GM21737 (cell line): ENCODE data around the gene SLC13A5.
A peak's percentile ranks its signal among the peaks of the same experiment; 100 is the strongest.
"Not testable (repeated sequence)": the region's sequence is repeated elsewhere in the genome, so short reads cannot be mapped to it uniquely, and the experiment has no call there.

Source experiments
- ATAC-seq: cut with Tn5 transposase; IDR thresholded peaks from one replicate; pipeline ENCODE4 v1.9.1; 2021; ENCODE audit warnings: mild to moderate bottlenecking, moderate library complexity; ENCODE audit not compliant: unreplicated experiment

SLC13A5 gene

DNA sequence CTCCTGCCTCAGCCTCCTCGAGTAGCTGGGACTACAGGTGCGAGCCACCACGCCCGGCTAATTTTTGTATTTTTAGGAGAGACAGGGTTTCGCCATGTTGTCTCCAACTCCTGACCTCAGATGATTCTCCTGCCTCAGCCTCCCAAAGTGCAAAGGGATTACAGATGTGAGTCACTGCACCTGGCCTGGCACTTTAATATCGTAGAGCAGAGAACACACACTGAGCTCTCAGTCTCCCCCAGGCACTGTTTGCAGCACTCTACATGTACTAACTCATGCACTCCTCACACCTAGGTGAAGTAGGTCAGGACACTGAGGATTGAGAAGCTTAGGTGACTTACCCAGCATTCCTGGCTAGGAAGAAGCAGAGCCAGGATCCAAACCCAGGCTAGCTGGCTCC lies 46.6 kb downstream of the SLC13A5 start:
- ATAC-seq = no peak

DNA sequence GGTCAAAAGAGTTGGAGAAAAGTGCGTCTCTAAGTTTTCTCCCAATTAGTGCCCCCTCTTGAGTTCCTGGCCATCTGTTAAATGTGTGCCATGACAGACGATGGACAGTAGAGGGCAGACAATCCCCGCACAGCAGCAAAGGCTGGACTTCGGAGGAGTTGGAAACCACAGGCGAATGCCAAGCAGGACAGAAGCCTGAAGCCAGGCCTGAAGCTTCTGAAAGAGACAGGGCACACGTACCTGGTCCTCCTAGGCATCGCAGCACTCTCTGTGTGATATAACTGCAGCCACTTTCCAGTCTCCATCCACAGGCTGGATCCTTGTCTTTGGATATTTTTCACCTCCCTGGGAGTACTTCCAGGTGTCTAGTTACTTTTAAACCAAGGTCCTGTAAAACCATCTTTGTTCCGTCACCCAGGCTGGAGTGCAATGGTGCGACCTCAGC lies 47.1 kb downstream of the SLC13A5 start:
- no peak for ATAC-seq

DNA sequence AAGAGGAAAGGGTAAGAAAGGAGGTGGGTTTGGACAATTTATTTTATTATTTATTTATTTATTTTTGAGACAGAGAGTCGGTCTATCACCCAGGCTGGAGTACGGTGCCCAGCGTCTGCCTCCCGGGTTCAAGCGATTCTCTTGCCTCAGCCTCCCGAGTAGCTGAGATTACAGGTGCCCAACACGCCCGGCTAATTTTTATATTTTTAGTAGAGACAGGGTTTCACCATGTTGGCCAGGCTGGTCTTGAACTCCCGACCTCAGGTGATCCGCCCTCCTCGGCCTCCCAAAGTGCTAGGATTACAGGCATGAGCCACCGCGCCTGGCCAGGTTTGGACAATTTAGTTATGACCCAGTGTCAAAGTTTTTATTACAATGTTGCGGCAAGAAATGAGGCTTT lies 50.0 kb downstream of the SLC13A5 start:
- not testable (repeated sequence) for ATAC-seq

DNA sequence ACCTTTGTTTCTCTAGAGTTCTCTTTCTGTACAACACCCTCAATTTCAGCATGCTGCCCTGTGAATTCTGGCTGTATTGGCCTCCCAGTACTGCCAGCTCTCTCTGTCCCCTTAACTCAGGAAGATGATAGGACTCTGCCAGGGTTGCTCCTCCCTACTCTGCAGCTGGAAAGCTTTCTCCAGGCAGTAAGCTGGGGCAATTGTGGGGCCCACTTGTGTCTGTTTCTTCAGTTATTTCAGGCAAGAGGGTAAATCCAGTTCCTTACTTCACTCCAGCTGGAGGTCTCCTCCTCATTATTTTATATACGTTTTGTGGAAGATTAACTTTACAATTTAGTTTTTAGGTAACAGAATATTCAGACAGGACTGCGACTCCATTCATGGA lies 51.7 kb downstream of the SLC13A5 start:
- no peak for ATAC-seq

DNA sequence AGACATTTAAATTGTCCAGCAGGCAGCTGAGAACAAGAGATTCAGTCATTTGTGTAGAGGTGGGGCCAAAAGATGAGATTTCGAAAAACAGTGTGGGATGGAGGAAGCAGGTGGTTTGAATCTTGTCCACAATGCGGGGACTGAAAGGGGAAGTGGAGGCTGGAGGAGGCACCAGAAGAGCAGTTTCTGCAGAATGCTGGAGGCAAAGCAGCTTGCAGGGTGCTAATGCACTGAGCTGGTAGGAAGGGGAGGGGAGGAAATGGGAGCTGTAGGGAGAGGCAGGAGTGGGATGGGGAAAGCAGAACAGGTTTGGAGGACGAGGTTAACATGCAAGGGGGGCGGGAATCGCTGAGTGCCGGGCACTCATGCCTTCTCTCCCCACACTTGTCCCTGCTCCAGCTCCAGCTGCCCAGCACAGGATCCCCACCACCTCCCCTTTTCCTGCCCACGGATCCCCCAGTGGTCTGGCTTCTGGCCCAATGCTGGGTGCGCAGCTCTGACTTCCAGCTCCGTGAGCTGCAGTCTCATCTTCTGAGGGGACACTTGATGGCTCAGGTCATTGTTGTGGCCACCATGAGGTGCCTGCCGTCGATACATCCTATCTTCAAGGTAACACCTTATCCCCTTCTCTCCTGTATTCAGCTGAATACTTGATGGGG lies 52.2 kb downstream of the SLC13A5 start:
- ATAC-seq = peak; percentile 74

DNA sequence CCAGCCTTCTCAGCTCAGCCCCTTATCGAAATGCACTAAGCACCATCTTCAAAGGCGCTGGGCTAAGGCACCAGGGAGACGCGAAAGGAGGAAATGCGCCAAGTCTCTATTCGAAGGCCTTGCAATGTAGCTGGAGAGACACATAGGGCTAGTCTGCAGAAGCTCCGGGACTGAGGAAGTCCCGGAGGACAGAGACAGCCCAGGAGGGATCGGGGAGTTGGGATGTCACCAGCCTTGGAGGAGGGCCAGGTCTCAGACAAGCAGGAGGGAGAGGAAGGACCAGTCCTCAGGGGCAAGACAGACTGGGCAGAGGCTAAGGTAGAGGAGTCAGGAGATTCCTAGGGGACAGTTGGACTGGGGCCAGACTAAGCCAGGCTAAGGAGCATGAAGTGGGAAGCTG lies 53.1 kb downstream of the SLC13A5 start:
- no peak for ATAC-seq

DNA sequence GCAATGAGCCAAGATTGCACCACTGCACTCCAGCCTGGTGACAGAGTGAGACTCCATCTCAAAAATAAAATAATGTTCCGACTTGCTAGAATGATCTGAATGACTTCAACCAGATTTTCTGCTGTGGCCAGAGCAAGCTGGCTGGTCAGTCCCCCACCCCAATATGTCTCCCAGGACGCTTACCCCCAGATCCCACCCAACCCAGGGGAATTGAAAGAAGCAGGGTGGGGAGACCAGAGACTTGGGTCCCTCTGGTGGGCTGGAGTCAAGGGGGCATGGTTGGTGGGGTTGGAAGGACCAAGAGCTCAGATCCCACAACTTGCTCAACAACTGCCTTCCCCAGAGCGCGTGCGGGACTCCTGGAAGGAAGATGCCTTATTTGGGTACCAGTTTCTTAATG lies 54.8 kb downstream of the SLC13A5 start:
- not testable (repeated sequence) for ATAC-seq

DNA sequence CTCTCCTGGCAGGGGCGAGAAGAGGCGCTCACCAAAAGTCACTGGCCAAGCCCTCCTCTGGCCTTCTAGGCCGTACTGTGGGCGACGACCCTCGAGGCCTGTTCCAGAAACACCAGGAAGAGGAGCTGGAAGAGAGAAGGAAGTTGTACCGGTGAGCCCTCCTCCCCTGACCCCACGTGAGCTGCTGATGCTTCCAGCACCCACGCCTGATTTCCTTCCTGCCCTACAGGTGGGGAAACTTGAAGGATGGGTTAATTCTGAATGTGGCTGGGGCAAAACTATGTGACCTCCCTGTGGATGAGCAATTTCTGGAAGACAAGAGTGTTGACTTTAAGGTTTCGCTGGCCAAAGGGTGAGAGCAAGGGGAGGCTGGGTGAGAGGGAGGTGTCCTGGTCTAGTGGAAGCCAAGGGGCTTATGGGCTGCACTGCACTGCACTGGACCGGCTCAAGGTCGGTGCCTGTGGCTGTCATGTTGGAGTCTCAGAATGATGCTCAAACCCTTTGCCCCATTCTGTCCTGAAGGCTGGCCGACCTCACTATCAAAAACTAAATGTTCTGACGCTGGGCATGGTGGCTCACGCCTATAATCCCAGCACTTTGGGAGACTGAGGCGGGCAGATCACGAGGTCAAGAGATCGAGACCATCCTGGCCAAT lies 55.4 kb downstream of the SLC13A5 start:
- no peak for ATAC-seq

DNA sequence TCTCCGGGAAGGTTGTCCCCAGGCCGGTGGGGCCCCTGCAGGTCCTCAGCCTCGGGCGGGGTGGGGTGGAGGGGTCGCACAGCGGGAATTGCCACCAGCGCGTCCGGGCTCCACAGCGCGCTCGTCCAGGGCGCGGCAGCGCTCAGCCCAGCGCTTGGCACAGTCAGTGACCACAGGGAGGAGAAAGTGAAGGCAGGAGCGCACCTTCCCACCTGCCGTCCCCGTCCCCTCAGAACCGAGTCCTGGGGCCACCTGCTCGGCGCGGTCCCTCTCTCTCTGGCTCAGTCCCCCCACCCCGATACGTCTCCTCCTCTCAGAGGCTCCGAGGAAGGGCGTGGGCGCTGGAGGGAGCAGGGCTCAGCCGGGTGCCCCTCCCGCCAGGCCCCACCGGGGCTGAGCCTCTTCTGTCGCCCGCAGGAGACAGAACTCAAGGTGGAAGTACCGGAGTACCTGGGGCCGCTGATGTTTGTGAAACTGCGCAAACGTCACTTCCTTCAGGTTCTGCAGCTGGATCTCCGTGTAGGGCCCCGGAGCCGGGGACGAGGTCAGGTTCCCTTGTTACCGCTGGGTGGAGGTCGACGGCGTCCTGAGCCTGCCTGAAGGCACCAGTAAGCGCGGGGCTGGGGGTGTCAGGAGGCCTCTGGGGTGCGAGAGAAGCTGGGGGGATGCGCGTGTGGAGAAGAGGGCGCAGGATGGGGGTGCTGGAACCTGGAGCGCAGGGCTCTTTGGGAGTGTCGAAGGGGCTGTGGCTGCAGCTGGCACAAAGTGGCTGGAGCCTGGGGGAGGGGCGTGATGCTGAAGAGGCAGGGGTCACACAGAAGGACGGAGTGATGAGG lies 56.2 kb downstream of the SLC13A5 start:
- not testable (repeated sequence) for ATAC-seq

DNA sequence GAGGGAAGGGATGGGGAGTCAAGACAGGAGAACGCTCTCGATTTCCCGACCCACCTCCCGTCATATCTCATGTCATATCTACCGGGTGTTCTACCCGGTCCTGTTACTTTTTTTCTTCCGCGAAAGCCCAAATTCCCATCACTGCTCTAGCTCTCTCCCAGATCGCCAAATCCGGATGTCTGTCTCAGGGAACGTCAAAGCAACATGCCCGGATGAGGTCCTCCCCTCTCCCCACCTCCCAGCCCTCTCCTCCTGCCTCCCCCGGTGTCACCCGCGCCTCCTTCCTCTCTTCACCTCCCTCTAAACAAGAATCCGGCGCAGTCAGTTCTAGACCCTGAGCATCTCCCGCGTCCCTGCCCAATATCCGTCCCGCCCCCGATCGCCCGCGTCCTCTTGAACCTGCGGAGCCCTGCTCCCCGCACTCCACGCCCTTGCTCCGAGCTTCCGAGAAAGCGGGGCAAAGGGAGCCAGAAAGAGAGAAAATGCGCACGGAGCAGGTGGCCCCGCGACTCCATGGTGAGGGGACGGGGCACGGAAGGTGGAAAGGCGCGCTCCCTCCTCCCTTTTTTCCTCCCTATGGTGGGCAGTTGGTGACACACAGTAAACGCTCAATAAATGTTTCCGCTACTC lies 57.3 kb downstream of the SLC13A5 start:
- ATAC-seq = not testable (repeated sequence)

DNA sequence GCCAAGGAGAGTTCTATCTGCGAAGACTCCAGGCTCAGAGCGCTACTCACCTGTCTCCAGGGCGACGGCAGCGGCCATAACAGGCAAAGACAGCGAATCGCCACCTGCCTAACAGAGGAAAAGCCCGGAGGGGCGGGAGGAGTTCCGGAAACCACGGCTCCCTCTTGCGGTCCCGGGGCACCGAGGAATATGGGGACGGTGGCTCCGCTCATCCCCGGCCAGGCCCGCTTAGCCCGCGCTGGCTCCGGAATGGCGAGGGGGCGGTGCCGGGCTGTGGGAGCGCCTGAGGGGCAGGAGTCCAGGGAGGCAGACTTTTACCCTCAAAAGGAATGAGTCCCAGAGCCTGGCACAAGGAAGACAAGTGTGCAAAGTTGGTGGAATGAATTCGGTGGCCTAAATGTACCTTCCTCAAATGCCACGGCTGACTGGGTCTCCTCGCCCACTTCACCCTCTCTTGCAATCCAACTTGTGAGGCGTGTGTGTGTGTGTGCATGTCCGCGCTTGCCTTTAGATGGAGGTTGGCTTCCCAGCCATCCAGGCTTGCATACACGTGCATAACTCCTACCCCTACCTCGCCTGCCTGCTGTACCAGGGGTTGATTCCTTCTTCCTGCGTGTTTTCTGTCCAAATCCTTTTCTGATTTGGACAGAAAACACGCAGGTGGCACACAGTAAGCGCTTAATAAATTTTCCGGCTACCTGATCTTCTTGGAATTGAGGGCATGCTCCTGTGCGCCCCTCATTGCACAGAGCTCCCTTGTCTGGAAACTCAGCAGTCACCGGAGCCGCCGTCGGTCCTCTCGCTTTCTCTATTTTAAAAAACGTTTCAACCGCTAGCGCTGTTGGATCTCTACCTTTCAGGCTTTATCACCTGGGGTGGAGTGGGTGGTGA lies 58.1 kb downstream of the SLC13A5 start:
- ATAC-seq = no peak

DNA sequence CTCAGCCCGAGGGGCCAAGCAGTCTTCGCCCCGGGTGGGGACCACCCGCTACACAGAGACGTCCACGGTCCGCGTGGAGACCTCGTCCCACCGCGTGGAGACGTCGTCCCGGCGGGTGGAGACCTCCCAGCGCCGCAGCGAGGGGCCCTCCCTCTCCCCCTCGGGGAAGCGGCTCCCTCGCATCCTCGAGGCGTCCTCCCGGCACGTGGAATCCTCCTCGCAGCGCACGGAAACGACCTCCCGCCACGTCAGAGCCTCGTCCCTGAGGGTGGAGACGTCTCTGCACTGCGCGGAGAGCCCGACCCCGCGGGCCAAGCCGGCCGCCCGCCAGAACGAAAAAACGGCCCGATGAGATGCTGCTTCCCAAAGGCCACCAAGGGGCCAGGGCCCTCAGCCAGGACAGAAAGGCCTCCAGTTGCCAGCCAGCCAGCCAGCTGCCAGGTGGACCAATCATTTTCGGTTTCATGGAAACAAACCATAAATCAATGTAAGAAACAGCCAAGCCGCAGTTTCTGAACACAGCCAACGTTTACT lies 61.2 kb downstream of the SLC13A5 start:
- ATAC-seq = peak; percentile 10

DNA sequence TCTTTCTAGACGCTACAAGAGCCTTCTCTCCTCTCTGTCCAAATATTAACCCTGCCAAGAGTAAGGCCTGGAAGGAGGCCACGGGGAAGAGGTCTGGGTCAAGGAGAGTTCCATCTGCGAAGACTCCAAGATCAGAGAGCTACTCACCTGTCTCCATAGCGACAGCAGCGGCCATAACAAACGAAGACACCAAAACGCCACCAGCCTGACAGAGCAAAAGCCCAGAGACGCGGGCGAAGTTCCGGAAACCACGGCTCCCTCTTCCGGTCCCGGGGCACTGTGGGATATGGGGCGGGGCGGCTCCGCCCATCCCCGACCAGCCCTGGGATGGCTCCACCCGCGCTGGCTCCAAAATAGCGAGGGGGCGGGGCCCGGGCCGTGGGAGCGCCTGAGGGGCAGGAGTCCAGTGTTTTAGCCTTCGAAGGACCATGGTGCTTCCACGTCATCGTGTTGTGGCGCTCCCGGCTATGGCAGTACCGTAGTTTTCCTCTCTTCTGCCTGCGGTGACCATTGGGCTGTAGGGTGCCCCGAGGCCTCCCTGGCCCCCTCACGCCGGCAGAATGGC lies 61.7 kb downstream of the SLC13A5 start, which contains the start of the genes C17orf100 and MED31:
C17orf100 (plus strand) TSS at position 409 of the 565 bp plus-strand sequence; CDS start at position 561, 152 bp downstream.
MED31 (minus strand) TSS at position 252 of the 565 bp plus-strand sequence; CDS start at position 175, 77 bp downstream.
- peak; percentile 92 for ATAC-seq

DNA sequence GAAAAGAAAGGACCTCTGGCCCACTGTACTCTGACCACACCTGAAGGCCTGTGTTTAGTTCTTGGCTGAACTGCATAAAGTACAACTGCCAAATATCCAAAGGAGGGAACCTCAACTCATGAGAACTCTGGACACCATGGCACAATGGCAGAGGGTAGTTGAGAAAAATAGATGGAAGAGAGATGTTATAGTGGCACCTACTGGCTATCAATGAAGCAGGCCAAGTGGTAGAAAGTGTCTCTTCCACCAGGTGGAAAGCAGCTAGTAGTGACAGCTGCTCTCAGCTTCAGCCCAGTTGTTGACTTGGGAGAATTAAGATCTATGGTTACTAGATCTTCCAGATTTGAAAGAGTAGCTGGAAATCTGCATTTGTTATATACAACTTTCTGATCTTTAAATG lies 65.0 kb downstream of the SLC13A5 start:
- no peak for ATAC-seq

DNA sequence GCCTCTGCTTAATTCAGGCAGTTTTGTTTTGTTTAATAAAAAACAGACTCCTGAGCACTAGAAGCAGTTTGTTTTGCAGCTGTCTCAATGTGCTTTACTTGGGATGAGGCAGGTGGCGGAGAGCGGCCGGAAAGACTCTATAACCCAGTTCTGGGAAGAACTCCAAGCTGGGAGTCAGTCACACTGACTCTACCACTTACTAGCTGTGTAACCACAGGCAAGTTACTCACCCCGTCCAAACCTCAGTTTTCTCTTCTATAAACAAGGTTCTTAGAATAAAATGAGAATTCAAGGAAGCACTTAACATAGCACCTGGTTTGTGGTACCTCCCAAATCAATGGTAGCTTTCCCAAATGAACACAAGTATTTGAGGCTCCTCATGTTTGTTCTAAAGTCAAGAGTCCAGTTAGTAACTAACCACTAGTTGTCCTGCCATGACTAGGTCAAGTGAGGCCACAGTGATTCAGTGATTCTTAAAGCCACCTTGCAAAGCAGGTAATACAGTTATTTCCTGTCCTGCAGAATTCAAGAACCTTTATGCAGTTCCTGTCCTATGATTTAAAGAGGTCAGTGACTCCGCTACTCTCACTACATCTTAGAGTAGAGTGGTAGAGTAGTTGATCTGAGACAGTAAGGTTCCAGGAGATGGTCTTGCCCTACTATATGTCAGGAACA lies 69.6 kb downstream of the SLC13A5 start:
- ATAC-seq = no peak

DNA sequence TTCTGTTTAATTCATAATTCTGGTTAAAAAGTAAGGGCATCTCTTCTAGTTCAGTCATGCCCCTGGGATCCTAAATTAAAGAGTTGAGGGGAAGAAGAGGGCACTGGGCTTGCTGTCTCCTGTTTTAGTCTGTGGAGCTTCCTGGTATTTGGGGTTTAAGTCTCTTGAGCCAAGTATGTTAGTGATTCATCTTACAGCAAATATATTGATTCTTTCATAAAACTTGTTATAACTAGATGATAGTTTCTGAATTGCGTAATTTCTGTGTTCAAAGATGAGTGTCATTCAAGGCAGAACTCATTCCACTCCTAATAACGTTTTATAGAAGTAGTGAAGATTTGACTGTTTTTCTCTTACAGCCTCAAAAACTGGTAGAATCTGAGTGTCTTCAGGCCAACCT lies 70.6 kb downstream of the SLC13A5 start:
- ATAC-seq = no peak

DNA sequence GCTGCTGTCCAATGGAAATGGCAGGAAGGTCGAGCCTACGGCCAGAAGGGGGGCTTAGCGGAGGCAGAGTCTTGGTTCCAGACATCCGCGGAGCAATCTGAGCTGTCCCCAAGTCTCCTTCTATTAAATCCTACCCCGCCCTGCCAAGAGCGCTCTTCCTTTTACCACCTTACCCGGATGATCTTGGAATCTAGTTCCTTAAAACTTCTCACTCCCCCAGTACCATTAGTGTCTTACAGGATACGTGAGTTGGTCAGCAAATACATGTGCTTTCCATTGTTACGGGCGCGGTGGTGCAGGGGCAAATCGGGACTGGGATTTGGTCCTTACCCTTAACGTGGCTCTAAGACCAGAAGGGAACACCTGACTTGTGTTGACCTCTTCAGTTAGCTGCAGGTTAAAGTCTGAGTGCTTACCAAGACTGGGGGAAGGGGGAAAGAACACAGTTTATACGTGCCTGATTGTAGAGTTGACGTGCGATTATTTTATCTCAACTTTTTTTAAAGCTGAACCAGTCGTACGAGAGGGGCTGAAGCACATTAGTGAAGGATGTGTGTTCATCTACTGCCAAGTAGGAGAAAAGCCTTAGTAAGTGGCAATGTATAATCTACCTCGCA lies 71.8 kb downstream of the SLC13A5 start:
- no peak for ATAC-seq

DNA sequence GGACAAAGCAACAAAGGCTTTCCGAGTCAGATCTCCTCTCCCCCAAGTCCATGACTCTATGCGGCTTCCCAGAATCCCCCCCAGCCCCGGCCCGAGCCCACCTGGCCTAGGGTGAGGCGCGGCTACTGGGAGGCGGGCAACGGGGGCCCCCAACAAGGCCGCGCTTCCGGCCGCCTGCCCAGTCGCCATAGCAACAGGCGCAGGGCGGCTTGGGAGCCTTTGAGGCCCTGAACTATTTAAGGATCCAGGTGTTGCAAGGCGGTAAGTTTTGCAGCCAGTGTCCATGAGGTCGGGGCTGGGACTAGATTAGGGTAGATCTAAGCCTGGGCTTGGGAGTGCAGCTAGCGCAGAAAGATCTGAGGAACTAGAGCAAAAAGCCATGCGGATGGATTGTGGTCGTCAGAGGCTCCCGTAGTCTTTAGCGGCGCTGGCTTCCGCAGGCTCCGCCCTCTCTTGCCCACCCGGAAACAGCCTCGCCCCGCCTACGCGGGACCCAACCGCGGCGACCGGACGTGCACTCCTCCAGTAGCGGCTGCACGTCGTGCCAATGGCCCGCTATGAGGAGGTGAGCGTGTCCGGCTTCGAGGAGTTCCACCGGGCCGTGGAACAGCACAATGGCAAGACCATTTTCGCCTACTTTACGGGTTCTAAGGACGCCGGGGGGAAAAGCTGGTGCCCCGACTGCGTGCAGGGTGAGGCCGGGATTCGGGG lies 72.5 kb downstream of the SLC13A5 start, which contains the start of the genes KIAA0753 and TXNDC17:
KIAA0753 (minus strand) TSS at position 176 of the 711 bp plus-strand sequence. CDS start 5,608 bp downstream, outside the sequence.
TXNDC17 (plus strand) TSS at position 525 of the 711 bp plus-strand sequence; CDS start at position 548, 23 bp downstream.
- peak; percentile 90 for ATAC-seq
